ENCODE results near the gene COX8C. TPM values are rescaled to one million over a fixed set of nuclear protein-coding genes. Genes with fewer than 3 reads are reported as not detected.
"Not testable (repeated sequence)": the region's sequence is repeated elsewhere in the genome, so short reads cannot be mapped to it uniquely, and the experiment has no call there.

Gene COX8C
- total RNA-seq, 1 experiment from 2014 or later, result not detected

DNA sequence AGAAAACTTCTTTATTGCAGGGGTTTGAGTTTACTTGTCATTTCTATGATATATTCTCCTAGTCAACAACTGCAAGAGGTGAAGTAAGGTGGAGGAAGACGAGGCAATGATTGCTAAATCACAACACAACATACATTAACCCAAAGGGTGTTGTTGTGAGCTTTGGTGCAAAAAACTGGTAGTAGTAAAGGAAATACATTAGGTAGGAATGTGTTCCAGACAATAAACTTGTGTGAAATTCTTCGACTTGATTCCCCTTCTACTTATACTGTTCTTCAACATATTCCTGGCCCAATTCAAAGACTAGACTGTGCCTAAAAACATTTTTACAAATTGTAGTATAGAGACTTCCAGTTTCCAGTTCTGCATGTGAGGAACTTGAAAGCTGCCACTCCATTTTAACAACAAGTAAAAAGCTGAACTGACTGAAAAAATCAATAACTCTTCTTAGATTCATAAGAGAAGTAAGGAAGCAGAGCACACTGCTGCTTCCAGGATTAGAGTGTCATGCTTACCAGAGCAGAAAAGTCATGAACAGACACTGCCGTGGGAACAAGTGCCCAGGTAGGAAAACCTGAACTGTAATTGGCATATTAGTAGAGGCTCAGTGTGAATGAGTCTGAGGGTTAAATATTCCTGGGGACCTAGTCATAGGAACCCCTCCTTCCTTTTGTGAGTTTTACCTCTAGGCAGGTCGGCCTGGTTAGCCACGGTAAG is 22.2 kb downstream of the COX8C start:
- DNase-seq (ENCODE audit: low spot score), result no peak

DNA sequence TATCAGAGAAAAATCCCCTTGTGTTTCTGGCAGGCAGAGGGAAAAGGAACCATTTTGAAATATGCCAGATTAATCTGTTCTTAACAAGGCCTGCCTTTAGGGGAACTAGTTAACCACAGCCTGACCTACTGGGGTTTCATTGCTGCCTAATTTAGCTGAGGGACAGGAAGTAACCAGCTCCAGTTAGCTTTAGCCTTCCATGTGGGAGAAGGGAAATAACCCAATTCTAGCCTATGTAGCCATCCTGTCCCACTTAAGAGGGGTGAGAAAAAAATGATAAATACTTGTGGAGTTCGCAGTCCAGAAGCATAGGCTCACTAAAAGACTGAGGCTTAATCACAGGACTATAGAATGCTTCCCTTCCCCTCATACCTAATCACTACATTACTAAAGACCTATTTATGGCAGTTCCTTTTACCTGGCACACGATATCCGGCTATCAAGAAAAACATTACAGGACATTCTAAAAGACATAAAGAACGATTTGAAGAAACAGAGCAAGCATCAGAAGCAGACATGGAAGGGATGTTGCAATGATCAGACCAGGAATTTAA is 22.8 kb downstream of the COX8C start:
- DNase-seq (ENCODE audit: low spot score), result no peak

DNA sequence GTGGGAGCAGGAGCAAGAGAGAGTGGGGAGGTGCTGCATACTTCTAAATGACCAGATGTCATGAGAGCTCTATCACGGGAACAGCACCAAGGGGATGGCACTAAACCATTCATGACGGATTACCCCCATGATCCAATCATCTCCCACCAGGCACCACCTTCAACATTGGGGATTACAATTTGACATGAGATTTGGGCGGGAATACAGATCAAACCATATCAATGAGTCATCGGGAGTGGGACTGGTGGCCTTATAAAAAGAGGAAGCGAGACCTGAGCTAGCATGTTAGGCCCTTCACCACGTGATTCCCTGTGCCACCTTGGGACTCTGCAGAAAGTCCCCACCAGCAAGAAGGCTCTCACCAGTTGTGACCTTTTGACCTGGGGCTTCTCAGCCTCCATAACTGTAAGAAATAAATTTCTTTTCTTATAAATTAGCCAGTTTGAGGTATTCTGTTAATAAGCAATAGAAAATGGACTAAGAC is 28.7 kb downstream of the COX8C start:
- DNase-seq (ENCODE audit: low spot score), result no peak

DNA sequence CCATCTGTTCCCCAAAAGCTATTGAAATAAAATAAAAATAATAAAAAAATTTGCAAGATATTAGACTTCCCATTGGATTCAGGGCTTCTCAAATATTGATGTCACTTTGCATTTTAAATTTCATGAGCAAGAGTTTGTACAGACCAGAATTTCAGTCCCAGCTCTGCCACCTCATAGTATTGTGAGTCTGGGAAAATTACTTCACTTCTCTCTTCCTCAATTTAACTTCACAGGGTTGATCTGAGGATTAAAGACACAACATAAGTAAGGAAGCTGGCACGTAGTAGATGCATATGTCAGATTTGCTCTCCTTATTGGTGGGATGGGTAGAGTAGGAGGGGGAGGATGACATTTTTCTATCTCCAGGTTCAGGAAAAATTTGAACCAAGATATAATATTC is 32.8 kb downstream of the COX8C start:
- no peak for DNase-seq (ENCODE audit: low spot score)

DNA sequence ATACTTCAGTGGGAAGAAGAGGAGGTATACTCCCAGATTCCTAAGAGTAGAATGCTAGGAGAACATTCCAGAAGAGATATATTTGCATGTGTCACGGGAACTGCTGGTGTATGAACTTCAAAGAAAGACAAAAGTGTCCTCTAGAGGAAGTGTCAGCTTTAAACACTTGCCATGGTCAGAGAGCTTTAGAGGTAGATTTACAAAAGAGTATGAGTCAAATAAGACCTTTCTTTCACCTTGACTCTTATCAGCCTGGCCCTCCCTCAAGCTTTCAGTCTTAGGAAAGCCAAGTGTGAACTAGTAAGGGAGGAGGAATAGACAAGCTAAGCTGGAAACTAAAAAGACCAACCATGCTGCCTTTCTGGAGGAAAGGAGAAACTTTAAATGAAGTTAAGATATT is 34.7 kb downstream of the COX8C start:
- DNase-seq (ENCODE audit: low spot score), result no peak

DNA sequence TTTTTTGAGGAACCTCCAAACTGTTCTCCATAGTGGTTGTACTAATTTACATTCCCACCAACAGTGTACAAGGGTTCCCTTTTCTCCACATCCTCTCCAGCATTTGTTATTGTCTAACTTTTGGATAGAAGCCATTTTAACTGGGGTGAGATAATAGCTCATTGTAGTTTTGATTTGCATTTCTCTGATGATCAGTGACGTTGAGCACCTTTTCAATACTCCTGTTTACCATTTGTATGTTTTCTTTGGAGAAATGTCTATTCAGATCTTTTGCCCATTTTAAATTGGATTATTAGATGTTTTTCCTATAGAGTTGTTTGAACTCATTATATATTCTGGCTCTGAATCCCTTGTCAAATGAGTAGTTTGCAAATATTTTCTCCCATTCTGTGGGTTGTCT is 37.3 kb downstream of the COX8C start:
- not testable (repeated sequence) for DNase-seq (ENCODE audit: low spot score)

DNA sequence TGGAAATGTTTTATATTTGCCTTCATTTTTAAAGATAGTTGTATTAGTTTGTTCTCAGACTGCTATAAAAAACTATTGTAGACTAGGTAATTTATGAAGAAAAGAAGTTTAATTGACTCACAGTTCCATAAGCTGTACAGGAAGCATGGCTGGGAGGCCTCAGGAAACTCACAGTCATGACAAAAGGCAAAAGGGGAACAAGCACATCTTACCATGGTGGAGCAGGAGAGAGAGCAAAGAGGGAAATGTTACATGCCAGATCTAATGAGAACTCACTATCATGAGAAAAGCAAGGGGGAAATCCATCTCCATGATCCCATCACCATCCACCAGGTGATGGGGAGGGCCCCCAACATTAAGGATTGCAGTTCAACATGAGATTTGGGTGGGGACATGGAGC is 48.2 kb downstream of the COX8C start:
- DNase-seq (ENCODE audit: low spot score), result no peak

DNA sequence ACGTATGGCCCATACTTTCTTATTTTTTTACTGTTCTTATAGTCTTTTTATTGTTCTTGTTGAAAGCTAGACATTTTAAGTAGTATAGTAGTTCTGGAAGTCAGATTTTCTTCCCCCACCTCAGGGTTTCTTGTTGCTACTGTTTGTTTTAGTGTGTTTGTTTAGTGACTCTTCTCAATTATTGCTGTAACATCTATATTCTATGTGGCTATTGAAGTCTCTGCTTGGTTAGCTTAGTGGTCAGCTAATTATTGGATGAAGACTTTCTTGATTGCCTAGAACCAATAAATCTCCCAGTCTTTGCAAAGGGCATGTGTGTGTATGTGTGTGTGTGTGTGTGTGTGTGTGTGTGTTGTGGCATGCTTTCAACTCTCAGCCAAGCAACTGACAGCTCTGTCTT is 49.5 kb downstream of the COX8C start:
- no peak for DNase-seq (ENCODE audit: low spot score)

Small RNAs within 50 kb of the gene (small RNA-seq; reads per million reads assigned to genes)
- gene RF00019, result not detected

Other genes starting within 250 kb of the COX8C start
- gene ITPK1, start 231.3 kb upstream of the COX8C start, total RNA-seq (2014; rRNA removed; shearing (Covaris generic)), result 80.3 and 92.0 TPM in 2 replicates
- 14.8 and 18.2 TPM in 2 replicates for gene MOAP1, start 162.3 kb upstream of the COX8C start, total RNA-seq (2014; rRNA removed; shearing (Covaris generic))
- gene LYSET, start 161.9 kb upstream of the COX8C start, total RNA-seq (2014; rRNA removed; shearing (Covaris generic)), result 5.7 and 6.0 TPM in 2 replicates
- gene GON7, start 140.1 kb upstream of the COX8C start, total RNA-seq (2014; rRNA removed; shearing (Covaris generic)), result 15.5 and 20.0 TPM in 2 replicates
- 36.7 and 55.8 TPM in 2 replicates for gene UBR7, start 139.9 kb upstream of the COX8C start, total RNA-seq (2014; rRNA removed; shearing (Covaris generic))
- gene BTBD7, start 14.1 kb upstream of the COX8C start, total RNA-seq (2014; rRNA removed; shearing (Covaris generic)), result 7.3 and 9.4 TPM in 2 replicates
- not detected in 2 replicates for gene UNC79, start 83.8 kb downstream of the COX8C start, total RNA-seq (2014; rRNA removed; shearing (Covaris generic))